Spleen (tissue), 11 donors: Measurements from ENCODE around the gene RUBCNL. TPM values are rescaled to one million over a fixed set of nuclear protein-coding genes. Genes with fewer than 3 reads are reported as not detected.
"Not testable (repeated sequence)": the region's sequence is repeated elsewhere in the genome, so short reads cannot be mapped to it uniquely, and the experiment has no call there.

Experiments
- DNase-seq: peaks from one replicate; pipeline ENCODE4 v3.0.0-alpha.2; 2020
- H3K27ac ChIP-seq, 8 donors: fragments of 200-600 bp; sonication (generic) in 7 of 8; 1 replicate in 4 of 8; 2 replicates in 4 of 8; pipeline versions ENCODE4 v1.5.0 to v1.8.0; 2016 to 2021; ENCODE audit warnings: inconsistent platforms in 4 of 8, mild to moderate bottlenecking in 4 of 8, moderate library complexity in 1 of 8
- H3K27me3 ChIP-seq, 7 donors: fragments of 200-600 bp; sonication (generic) in 6 of 7; replicated peaks in 1 of 7; 1 replicate in 4 of 7; 2 replicates in 3 of 7; pipeline versions ENCODE4 v1.5.0 to v1.8.0; 2016 to 2021; ENCODE audit warnings: inconsistent platforms in 3 of 7, mild to moderate bottlenecking in 1 of 7
- H3K36me3 ChIP-seq, 6 donors: fragments of 200-600 bp; sonication (generic) in 5 of 6; 1 replicate in 4 of 6; 2 replicates in 2 of 6; pipeline versions ENCODE4 v1.5.0 to v1.8.0; 2016 to 2021; ENCODE audit warnings: inconsistent platforms in 2 of 6
- H3K4me1 ChIP-seq, 6 donors: fragments of 200-600 bp; sonication (generic) in 5 of 6; 1 replicate in 3 of 6; 2 replicates in 3 of 6; pipeline versions ENCODE4 v1.5.0 to v1.8.0; 2016 to 2021; ENCODE audit warnings: inconsistent platforms in 3 of 6
- H3K4me3 ChIP-seq, 8 donors: fragments of 200-600 bp; sonication (generic) in 7 of 8; 1 replicate in 4 of 8; 2 replicates in 4 of 8; pipeline versions ENCODE4 v1.5.0 to v1.8.0; 2016 to 2021; ENCODE audit warnings: inconsistent platforms in 4 of 8, mild to moderate bottlenecking in 4 of 8, moderate library complexity in 2 of 8
- H3K9me3 ChIP-seq, 8 donors: fragments of 200-600 bp; sonication (generic) in 7 of 8; 1 replicate in 4 of 8; 2 replicates in 4 of 8; pipeline versions ENCODE4 v1.5.0 to v1.8.0; 2016 to 2021; ENCODE audit warnings: inconsistent platforms in 4 of 8
- CTCF ChIP-seq, 11 experiments: fragments of 200-600 bp in 7 of 11; fragments of 450-650 bp in 4 of 11; sonication (generic) in 4 of 11; IDR thresholded peaks in 8 of 11; conservative IDR thresholded peaks in 3 of 11; 1 replicate in 7 of 11; 2 replicates in 4 of 11; pipeline versions ENCODE4 v1.4.0 to v1.8.0; 2016 to 2021; ENCODE audit warnings: antibody characterized with exemption in 11 of 11, inconsistent platforms in 4 of 11, mild to moderate bottlenecking in 1 of 11
- POLR2A ChIP-seq, 3 donors: fragments of 450-650 bp; IDR thresholded peaks; one replicate each; pipeline ENCODE4 v1.5.1; 2017; ENCODE audit warnings: antibody characterized with exemption in 3 of 3, mild to moderate bottlenecking in 1 of 3
- POLR2AphosphoS5 ChIP-seq, 3 donors: sonication (generic); formaldehyde crosslinking; IDR thresholded peaks; one replicate each; pipeline ENCODE4 v1.5.1; 2017; ENCODE audit warnings: antibody characterized with exemption in 3 of 3
- WGBS, 5 donors: extraction: QIAGEN DNeasy Blood & Tissue Kit in 3 of 5; methylation state at CpG; one replicate each; pipeline versions ENCODE4 v1.1.5 to v1.1.7; 2013 to 2018; 5-methylcytosine and 5-hydroxymethylcytosine counted together
- intact Hi-C: fragments of 100-400 bp; cut with DNase I; formaldehyde crosslinking; loops from one replicate; pipeline ENCODE4 v1.15.0; 2023; ENCODE audit warnings: low total_unique reads
- polyA plus RNA-seq, 3 donors: library from polyadenylated mRNA; stranded (reverse); fragments of 200-250 nt; gene quantifications; one replicate each; pipeline ENCODE4 v1.2.1, GENCODE V29; 2013
- total RNA-seq, 7 donors: library from RNA; depleted of rRNA in 3 of 7; stranded (reverse); fragments of >200 nt in 3 of 7; fragmentation: NEBNext Ultra II Directional in 4 of 7; extraction: Animal tissue kit (Norgen Biotek cat#: 25700) in 4 of 7; gene quantifications; one replicate each; pipeline versions ENCODE4 v1.1.0 to v1.2.1, GENCODE V29; 2016 to 2021
- donor health status: healthy with polysubstance abuse.
- donor health status: DM: no; HTN: no; CAD: no; lungs with moderate emphysema.
- donor health status: DM: no; HTN: no; CAD: no.
- donor health status: Bipolar disorder and iron deficiency.
- donor health status: healthy.
- donor health status: DM: no; HTN: no; CAD: no.
- donor health status: DM: yes; HTN: yes; CAD: no.

RUBCNL gene
- total and polyA plus RNA-seq, 10 donors: 28.9 to 77.2 (median 48.4) TPM

DNA sequence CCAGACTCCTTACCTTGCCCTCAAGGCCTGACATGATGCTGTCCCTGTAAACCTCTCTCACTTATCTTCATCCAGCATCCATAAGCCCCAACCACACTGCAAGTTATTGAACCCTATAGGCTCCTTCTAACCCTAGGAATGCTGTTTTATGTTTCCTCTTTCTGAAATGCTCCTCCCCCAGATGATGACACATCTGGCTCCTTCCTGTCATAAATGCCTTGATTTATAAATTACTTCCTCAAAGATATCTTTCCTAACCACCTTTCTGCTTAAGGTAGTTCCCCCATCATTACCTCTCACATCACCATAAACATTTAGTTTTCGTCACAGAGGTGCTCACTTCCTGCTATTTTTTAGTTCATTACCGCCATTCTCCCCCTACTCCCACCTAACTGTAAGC, 12.3 kb downstream of the RUBCNL start:
- H3K36me3 ChIP-seq: peaks cover 0 to 11% (median 0%) of the 10 kb centered on the region in 6 donors
- peak overlapping the region in 1 of 8 donors; percentile 49 for H3K4me3 ChIP-seq
- no peaks in the 10 kb centered on the region for H3K27me3 ChIP-seq
- H3K9me3 ChIP-seq: no peaks in the 10 kb centered on the region
- H3K4me1 ChIP-seq: peaks cover 5 to 98% (median 76%) of the 10 kb centered on the region in 6 donors
- TF ChIP-seq POLR2A (IDR thresholded peaks at IDR 0.05): no peak
- peak in 1 of 3 donors; percentile 48 for TF ChIP-seq POLR2AphosphoS5 (IDR thresholded peaks at IDR 0.05)
- 34 to 53% (median 47%) methylated on average over 2 of the region's 2 CpGs for WGBS, 5 donors
- peak overlapping the region; percentile 14 to 95 (median 86) for H3K27ac ChIP-seq
- DNase-seq: no peak
- intact Hi-C loops: no loop called here

DNA sequence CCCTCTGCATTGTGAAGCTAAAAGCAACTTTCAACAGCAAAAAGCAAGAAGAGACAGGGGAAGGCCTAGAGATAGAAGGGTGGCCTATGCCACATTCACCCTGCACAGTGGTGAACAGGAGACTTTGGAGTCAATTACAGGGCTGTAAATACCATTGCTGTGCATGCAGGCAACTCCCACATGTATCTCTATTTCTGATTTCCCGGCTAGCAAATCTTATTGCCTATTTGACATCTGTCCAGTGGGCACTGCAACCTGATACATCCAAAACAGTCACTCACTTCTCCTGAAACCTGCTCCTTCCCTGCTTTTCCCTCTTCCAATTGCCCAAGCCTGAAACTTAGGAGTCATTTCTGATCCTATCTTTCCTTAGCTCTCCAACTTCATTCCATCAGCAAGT, 13.4 kb downstream of the RUBCNL start:
- H3K27ac ChIP-seq: peak overlapping the region in 6 of 8 donors; percentile 36 to 95 (median 88)
- peaks cover 8 to 98% (median 74%) of the 10 kb centered on the region in 6 donors for H3K4me1 ChIP-seq
- H3K27me3 ChIP-seq: no peaks in the 10 kb centered on the region
- peaks cover 0 to 11% (median 0%) of the 10 kb centered on the region in 6 donors for H3K36me3 ChIP-seq
- no peak for DNase-seq
- no peak for TF ChIP-seq CTCF (IDR thresholded peaks at IDR 0.05 in 8 of 11, conservative IDR thresholded peaks at IDR 0.05 in 3 of 11)
- no peak for TF ChIP-seq POLR2AphosphoS5 (IDR thresholded peaks at IDR 0.05)
- no peak for TF ChIP-seq POLR2A (IDR thresholded peaks at IDR 0.05)
- 57 to 96% (median 76%) methylated on average over 1 of the region's 1 CpG for WGBS, 5 donors
- intact Hi-C loops: no loop called here
- H3K9me3 ChIP-seq: no peaks in the 10 kb centered on the region
- H3K4me3 ChIP-seq: peak overlapping the region in 1 of 8 donors; percentile 35

DNA sequence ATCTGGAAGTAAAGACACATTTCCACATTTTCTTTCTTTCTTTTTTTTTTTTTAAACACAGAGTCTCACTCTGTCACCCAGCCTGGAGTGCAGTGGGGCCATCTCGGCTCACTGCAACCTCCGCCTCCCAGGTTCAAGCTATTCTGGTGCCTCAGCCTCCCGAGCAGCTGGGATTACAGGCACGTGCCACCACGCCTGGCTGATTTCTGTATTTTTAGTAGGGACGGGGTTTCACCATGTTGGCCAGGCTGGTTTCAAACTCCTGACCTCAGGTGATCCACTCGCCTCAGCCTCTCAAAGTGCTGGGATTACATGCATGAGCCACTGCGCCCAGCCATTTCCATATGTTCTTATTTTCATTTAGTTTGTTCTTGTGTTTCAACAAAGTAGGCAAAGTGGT, 14.1 kb downstream of the RUBCNL start:
- H3K27me3 ChIP-seq, DNase-seq, H3K9me3 ChIP-seq, H3K4me3 ChIP-seq, intact Hi-C loops: not testable (repeated sequence)
- WGBS, 5 donors: 71 to 84% (median 83%) methylated on average over 8 of the region's 8 CpGs
- Histone ChIP-seq H3K27ac (peak overlapping the region in 5 of 8 donors; percentile 16 to 95 (median 87)), H3K36me3 (peaks cover 0 to 18% (median 3%) of the 10 kb centered on the region in 6 donors), H3K4me1 (peaks cover 7 to 98% (median 69%) of the 10 kb centered on the region in 6 donors)
- peak in 1 of 3 donors; percentile 38 for TF ChIP-seq POLR2AphosphoS5 (IDR thresholded peaks at IDR 0.05)

DNA sequence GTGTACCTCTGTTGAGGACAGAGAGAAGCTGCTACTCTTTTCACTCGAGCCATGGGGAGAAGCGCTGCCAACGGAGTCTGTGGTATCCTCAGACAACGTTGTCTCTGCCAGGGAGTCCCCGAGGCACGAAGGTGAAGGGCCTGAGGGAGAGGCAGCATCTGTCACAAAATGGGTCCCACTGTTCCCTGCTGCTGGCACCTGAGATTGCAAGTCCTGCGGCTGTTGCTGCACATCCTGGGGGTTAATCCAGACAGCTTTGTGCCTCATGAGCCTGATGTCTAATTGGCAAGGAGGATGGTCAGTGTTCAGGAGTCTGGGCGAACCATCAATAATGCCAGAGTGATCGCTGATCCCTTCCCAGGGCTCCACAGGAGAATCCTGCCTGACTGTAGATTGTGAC, 15.0 kb downstream of the RUBCNL start:
- 85 to 92% (median 88%) methylated on average over 9 of the region's 9 CpGs for WGBS, 5 donors
- TF ChIP-seq CTCF (IDR thresholded peaks at IDR 0.05 in 8 of 11, conservative IDR thresholded peaks at IDR 0.05 in 3 of 11) (no peak), POLR2A (IDR thresholded peaks at IDR 0.05) (no peak), POLR2AphosphoS5 (IDR thresholded peaks at IDR 0.05) (no peak)
- intact Hi-C loops: no loop called here
- no peak for DNase-seq
- no peaks in the 10 kb centered on the region for H3K9me3 ChIP-seq
- H3K36me3 ChIP-seq: peaks cover 0 to 27% (median 6%) of the 10 kb centered on the region in 6 donors
- H3K4me1 ChIP-seq: peaks cover 5 to 91% (median 65%) of the 10 kb centered on the region in 6 donors
- no peaks in the 10 kb centered on the region for H3K27me3 ChIP-seq
- H3K27ac ChIP-seq: peak overlapping the region in 4 of 8 donors; percentile 12 to 95 (median 88)
- no peak overlapping the region for H3K4me3 ChIP-seq

GRCh38 chr13:46369506-46370277, 17.4 kb downstream of the RUBCNL start:
- Histone ChIP-seq H3K27me3 (no peaks in the 10 kb centered on the region), H3K4me1 (peaks cover 5 to 69% (median 53%) of the 10 kb centered on the region in 6 donors), H3K27ac (peak overlapping the region in 7 of 8 donors; percentile 53 to 95 (median 63)), H3K4me3 (peak overlapping the region in 2 of 8 donors; percentile 14 to 50), H3K36me3 (peaks cover 0 to 51% (median 12%) of the 10 kb centered on the region in 6 donors), H3K9me3 (no peaks in the 10 kb centered on the region)
- no peak for DNase-seq
- TF ChIP-seq CTCF (IDR thresholded peaks at IDR 0.05 in 8 of 11, conservative IDR thresholded peaks at IDR 0.05 in 3 of 11) (no peak), POLR2AphosphoS5 (IDR thresholded peaks at IDR 0.05) (peak in 1 of 3 donors; percentile 4)
- WGBS, 5 donors: 19 to 29% (median 19%) methylated on average over 4 of the region's 4 CpGs
- intact Hi-C loops: no loop called here
